Thoracic aorta (tissue), 2 donors: ENCODE data around the gene CGREF1. TPM values are rescaled to one million over a fixed set of nuclear protein-coding genes. Genes with fewer than 3 reads are reported as not detected.

Experiments
- ATAC-seq: fragments of 150-250 bp; one replicate; pipeline ENCODE4 v1.8.0; 2017; ENCODE audit warnings: low read depth; ENCODE audit not compliant: insufficient number of reproducible peaks, low FRiP score
- DNase-seq: peaks from one replicate; pipeline ENCODE4 v3.0.0-alpha.2; 2020; ENCODE audit warnings: low spot score
- H3K27ac ChIP-seq, 2 donors: fragments of 200-600 bp; sonication (generic); 1 replicate in 1 of 2; 2 replicates in 1 of 2; pipeline ENCODE4 v1.5.1; 2016; ENCODE audit warnings: mild to moderate bottlenecking in 2 of 2, moderate library complexity in 2 of 2
- H3K27me3 ChIP-seq: fragments of 200-600 bp; sonication (generic); replicated peaks from 2 replicates; pipeline ENCODE4 v1.6.0; 2016; ENCODE audit warnings: mild to moderate bottlenecking; ENCODE audit not compliant: insufficient read depth
- H3K36me3 ChIP-seq: fragments of 200-600 bp; sonication (generic); one replicate; pipeline ENCODE4 v1.5.1; 2016
- H3K4me1 ChIP-seq, 2 donors: fragments of 200-600 bp; sonication (generic); 1 replicate in 1 of 2; 2 replicates in 1 of 2; pipeline versions ENCODE4 v1.5.1 to v1.6.0; 2016; ENCODE audit warnings: low read depth in 2 of 2, mild to moderate bottlenecking in 1 of 2; ENCODE audit not compliant: control insufficient read depth in 1 of 2
- H3K4me3 ChIP-seq: fragments of 200-600 bp; sonication (generic); 2 replicates; pipeline ENCODE4 v1.5.1; 2016; ENCODE audit warnings: mild to moderate bottlenecking
- H3K9me3 ChIP-seq: fragments of 200-600 bp; sonication (generic); 2 replicates; pipeline ENCODE4 v1.5.1; 2016
- CTCF ChIP-seq: fragments of 200-600 bp; sonication (generic); IDR thresholded peaks from one replicate; pipeline ENCODE4 v1.5.1; 2019; ENCODE audit warnings: antibody characterized with exemption
- total RNA-seq, 2 donors: library from RNA; depleted of rRNA; stranded (reverse); fragments of >200 nt; gene quantifications; one replicate each; pipeline versions ENCODE4 v1.1.0 to v1.2.3, GENCODE V29; 2016

Gene CGREF1
- total RNA-seq, 2 donors from 2014 or later: 18.8 to 19.8 TPM

GRCh38 chr2:27099334-27099955 lies 19.5 kb downstream of the CGREF1 start:
- no peak for TF ChIP-seq CTCF
- H3K27me3 ChIP-seq: no peaks in the 10 kb centered on the region
- DNase-seq: no peak
- H3K4me3 ChIP-seq: no peak overlapping the region
- H3K27ac ChIP-seq: no peak overlapping the region
- no peaks in the 10 kb centered on the region for H3K36me3 ChIP-seq
- H3K4me1 ChIP-seq: no peaks in the 10 kb centered on the region
- ATAC-seq: no peak
- H3K9me3 ChIP-seq: no peaks in the 10 kb centered on the region

GRCh38 chr2:27097341-27097740 lies 21.6 kb downstream of the CGREF1 start:
- Histone ChIP-seq H3K9me3 (no peaks in the 10 kb centered on the region), H3K36me3 (no peaks in the 10 kb centered on the region), H3K27ac (no peak overlapping the region), H3K27me3 (no peaks in the 10 kb centered on the region), H3K4me1 (no peaks in the 10 kb centered on the region), H3K4me3 (no peak overlapping the region)
- DNase-seq (no peak), ATAC-seq (no peak)
- no peak for TF ChIP-seq CTCF

GRCh38 chr2:27096748-27097297 lies 22.1 kb downstream of the CGREF1 start:
- DNase-seq (no peak), ATAC-seq (no peak)
- peak overlapping the region; percentile 69 for H3K4me3 ChIP-seq
- H3K9me3 ChIP-seq: no peaks in the 10 kb centered on the region
- TF ChIP-seq CTCF: no peak
- H3K36me3 ChIP-seq: no peaks in the 10 kb centered on the region
- no peaks in the 10 kb centered on the region for H3K4me1 ChIP-seq
- no peaks in the 10 kb centered on the region for H3K27me3 ChIP-seq
- no peak overlapping the region for H3K27ac ChIP-seq

GRCh38 chr2:27095745-27096651 lies 22.9 kb downstream of the CGREF1 start:
- peak; percentile 21 for ATAC-seq
- no peak overlapping the region for H3K27ac ChIP-seq
- H3K36me3 ChIP-seq: no peaks in the 10 kb centered on the region
- H3K27me3 ChIP-seq: no peaks in the 10 kb centered on the region
- H3K4me1 ChIP-seq: no peaks in the 10 kb centered on the region
- H3K4me3 ChIP-seq: peak overlapping the region; percentile 69
- DNase-seq: no peak
- H3K9me3 ChIP-seq: no peaks in the 10 kb centered on the region
- TF ChIP-seq CTCF: no peak

- ATAC-seq: no peak
- H3K9me3 ChIP-seq: no peaks in the 10 kb centered on the region
- no peak overlapping the region for H3K4me3 ChIP-seq
- H3K27ac ChIP-seq: no peak overlapping the region
- no peaks in the 10 kb centered on the region for H3K4me1 ChIP-seq
- no peak for DNase-seq
- no peaks in the 10 kb centered on the region for H3K36me3 ChIP-seq
- H3K27me3 ChIP-seq: no peaks in the 10 kb centered on the region
- no peak for TF ChIP-seq CTCF
These were observed 23.5 kb downstream of the CGREF1 start for GRCh38 chr2:27095427-27095744.
